ENCODE data around the gene OGDH.
A peak's percentile ranks its signal among the peaks of the same experiment; 100 is the strongest.
"Not testable (repeated sequence)": the region's sequence is repeated elsewhere in the genome, so short reads cannot be mapped to it uniquely, and the experiment has no call there.

OGDH gene
- total RNA-seq, result 104 to 145 reads per million in 2 donors

- DNase-seq, result peak; percentile 97 to 99 (median 99)
Observed at GRCh38 chr7:44606341-44607140, at the start of gene OGDH. Gene OGDH (plus strand): TSS chr7:44606627. CDS start chr7:44624344, 17,717 bp downstream.

- no peak for DNase-seq
Observed at GRCh38 chr7:44557485-44557884, 48.9 kb upstream of the OGDH start.

DNA sequence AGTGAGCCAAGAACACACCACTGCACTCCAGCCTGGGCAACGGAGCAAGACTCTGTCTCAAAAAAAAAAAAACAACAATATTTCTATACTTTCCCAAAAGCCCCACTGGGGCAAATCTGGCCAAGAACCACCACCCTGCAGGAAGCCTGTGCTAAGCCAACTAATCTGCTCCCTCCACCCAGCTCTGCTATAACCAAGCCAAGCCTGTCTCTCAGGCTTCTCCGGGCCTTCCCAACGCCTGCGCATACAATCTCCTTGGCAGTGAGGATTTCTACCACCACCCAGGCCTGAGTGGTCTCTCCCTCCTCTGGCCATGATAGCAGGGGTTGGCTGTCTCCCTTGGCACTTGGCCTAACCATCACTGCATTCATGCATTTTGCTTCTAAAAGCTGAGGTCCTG is 46.9 kb upstream of the OGDH start:
- DNase-seq, result no peak

GRCh38 chr7:44561481-44561880 is 44.9 kb upstream of the OGDH start:
- no peak for DNase-seq

GRCh38 chr7:44561962-44562621 is 44.3 kb upstream of the OGDH start:
- no peak for DNase-seq

GRCh38 chr7:44562622-44562962 is 43.8 kb upstream of the OGDH start:
- not testable (repeated sequence) for DNase-seq

DNA sequence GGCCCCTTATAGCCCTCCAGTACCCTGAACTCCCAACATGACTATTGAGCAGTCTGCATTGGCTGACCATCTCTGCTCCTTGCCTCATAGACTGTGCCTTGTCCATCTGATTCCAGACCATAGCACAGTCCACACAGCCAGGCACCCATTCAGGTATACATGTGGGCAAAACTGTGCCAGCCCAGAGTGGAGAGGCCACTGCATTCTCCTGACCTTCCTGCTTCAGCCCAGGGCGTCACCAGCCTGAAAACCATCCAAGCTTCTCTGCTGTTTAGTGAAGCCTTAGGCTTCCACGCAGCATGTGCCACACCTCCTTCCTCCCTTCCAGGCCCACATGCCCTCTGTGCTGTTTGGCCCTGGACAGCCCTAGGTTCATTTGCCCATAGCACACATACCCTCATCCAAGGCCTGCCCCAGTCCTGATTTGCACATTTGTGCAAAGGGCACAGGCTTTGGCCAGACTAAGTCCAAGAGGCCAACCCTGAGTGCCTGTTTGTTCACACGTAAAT is 43.2 kb upstream of the OGDH start:
- DNase-seq, result no peak

DNA sequence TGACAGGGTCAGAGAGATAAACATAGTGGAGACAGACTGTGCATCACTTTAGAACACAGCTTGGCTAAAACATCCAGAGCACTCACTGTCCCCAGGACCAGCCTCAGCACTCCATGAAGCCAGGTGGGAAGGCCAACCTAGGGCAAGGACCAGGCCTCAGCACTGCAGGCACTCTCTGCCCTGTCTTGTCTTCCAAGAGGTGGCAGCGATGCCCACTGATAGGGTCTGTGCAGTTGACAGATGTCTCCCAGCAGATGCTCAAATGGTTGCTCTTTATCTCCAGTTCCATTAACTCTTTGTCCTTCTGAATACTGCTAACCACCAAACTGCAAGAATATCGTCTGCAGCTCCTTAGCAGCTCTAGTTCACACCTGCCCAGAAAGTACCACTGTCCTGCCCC is 41.8 kb upstream of the OGDH start:
- no peak for DNase-seq

GRCh38 chr7:44565097-44565794 is 41.2 kb upstream of the OGDH start:
- DNase-seq, result peak; percentile 23 to 59 (median 40)

DNA sequence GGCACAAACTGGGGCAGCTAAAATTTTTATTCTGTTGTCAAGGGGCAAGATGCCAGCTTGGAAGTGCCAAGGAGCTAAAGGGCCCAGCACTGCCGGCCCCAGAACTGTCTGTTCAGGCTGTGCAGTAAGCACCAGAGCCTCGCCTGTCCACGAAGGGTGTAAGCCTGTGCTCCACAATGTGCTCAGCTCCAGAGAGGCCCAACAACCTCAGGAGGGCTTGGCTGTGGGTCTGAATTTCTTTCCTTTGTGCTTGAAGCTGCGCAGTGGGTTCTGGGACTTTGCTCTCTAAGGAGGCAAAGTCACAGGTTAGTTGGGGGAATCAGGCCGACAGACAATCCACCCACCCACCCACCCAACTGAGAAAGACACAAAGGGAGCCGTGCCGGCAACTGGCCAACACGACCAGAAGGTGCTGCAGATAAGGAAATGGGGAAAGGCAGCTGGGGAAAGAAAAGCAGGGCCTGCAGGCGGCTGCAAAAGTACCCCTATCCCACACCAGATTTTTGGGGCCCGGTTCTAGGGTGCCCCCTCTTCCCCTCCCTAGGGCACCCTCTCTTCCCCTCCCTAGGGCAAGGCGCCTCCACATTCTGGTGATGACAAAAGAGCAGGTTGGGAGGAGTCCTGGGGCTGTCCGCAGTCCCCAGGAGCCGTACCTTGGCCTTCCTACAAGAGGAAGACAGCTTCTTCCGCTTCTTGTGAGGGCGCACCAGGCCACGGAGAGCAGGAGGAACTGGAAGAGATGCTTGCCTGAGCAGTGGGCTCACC is 40.5 kb upstream of the OGDH start:
- DNase-seq, result no peak

- DNase-seq, result no peak
Observed at GRCh38 chr7:44566680-44567079, 39.7 kb upstream of the OGDH start.

GRCh38 chr7:44567884-44568283 is 38.5 kb upstream of the OGDH start:
- DNase-seq, result no peak

- no peak for DNase-seq
Observed at GRCh38 chr7:44568771-44569560, 37.5 kb upstream of the OGDH start.

- no peak for DNase-seq
Observed at GRCh38 chr7:44569959-44570358, 36.5 kb upstream of the OGDH start.

DNA sequence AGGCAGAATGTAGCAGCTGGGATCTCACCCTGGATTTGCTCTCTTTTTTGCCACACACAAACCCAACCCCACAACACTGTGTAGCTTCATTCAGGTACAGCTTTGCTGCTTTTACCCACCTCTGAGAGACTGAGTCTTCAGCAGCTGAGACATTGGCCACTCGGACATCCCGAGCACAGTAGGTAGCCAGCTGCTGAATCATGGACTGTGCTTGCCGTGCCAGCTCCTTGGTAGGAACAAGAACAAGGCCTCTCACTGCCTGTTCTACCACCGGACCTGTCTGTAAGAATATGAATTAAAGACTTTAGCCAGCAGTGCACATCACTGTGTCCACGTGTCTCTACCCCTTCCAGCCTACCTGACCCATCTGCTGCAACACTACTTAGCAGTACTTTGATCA is 33.7 kb upstream of the OGDH start:
- no peak for DNase-seq

DNA sequence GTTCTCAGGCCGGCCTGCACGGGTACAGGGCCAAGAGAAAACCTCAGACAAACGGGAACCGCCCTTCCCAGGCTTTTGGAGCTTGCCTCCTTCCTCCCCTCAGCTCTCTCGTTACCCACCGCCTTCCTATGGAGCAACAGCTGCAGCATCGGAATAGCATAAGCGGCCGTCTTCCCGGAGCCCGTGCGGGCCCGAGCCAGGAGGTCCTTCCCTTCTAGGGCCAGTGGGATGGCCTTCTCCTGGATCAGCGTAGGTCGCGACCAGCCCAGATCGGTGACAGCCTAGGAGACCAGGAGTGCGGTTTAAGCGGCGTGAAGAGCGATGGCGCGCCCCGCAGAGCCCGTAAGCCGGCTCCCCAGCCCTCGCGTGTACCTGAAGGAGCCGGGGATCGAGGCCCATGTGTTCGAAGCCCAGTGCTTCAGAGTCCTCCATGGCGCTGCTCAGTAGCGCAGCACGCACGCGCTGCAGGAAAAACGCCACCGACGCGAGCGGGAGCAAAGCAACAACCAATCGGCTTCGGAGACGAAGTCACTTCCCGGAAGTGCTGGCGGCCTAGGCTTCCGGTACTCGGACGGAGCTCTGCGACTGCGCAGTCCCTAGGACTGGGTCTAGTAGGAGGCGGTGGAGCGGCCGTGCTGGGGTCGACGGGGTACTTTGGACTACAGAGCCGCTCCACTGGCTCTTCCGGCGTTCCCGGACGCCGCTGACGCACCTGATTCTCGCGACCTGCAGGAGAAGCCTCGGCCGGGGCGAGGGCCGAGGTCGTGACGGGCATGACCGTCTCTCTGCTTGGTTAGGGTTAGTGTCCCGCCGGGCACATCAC is 32.8 kb upstream of the OGDH start, which contains the start of gene DDX56:
DDX56 (minus strand) TSS at position 445 of the 823 bp plus-strand sequence; CDS start at position 432, 13 bp downstream.
- DNase-seq, result peak; percentile 80 to 97 (median 86)

- peak in 1 of 5 experiments; percentile 24 for DNase-seq
Observed at GRCh38 chr7:44574287-44574872, 32.0 kb upstream of the OGDH start.

GRCh38 chr7:44575054-44575453 is 31.4 kb upstream of the OGDH start:
- DNase-seq, result no peak

DNA sequence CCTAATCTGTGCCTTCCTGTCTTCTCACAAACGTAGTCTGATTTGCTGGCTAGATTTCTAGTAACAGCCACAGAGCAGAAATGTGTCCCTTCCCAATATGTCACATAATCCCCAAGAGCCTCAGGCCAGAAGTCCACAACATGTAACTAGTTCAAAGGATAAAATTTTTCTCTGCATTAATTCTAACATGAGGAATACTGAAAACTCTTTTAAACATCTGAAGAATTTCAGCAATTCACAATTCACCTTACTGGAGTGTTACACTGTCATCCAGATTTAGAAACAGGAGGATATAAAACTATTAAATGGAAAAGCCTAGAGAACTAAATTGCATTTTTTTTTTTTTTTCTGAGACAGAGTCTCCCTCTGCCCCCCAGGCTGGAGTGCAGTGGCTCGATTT is 30.2 kb upstream of the OGDH start:
- DNase-seq, result no peak

Measured in T-helper 2 cell (primary cell).